Activated T-helper 17 cell treated with anti-CD3 and anti-CD28 coated beads, Interleukin-2, amount 50 U/mL, for 72 hours (primary cell): ENCODE results near the gene ARSK. TPM values are rescaled to one million over a fixed set of nuclear protein-coding genes. Genes with fewer than 3 reads are reported as not detected.
A peak's percentile ranks its signal among the peaks of the same experiment; 100 is the strongest.
"Not testable (repeated sequence)": the region's sequence is repeated elsewhere in the genome, so short reads cannot be mapped to it uniquely, and the experiment has no call there.

ENCODE experiments used
- ATAC-seq: fragments of 150-1000 bp; cut with Tn5 transposase; replicated peaks from 2 replicates; pipeline ENCODE4 v1.10.0; 2021; ENCODE audit warnings: mild to moderate bottlenecking, moderate library complexity
- H3K27ac Mint-ChIP-seq: one replicate; pipeline ENCODE4 v1.8.0; 2022; ENCODE audit warnings: mixed read lengths
- H3K27me3 Mint-ChIP-seq: one replicate; pipeline ENCODE4 v1.8.0; 2022; ENCODE audit warnings: mixed read lengths
- H3K36me3 Mint-ChIP-seq: one replicate; pipeline ENCODE4 v1.8.0; 2022; ENCODE audit warnings: low read depth, mild to moderate bottlenecking, mixed read lengths
- H3K4me1 Mint-ChIP-seq: one replicate; pipeline ENCODE4 v1.8.0; 2022; ENCODE audit warnings: mixed read lengths
- H3K4me3 Mint-ChIP-seq: one replicate; pipeline ENCODE4 v1.8.0; 2022; ENCODE audit warnings: mild to moderate bottlenecking, mixed read lengths
- H3K9me3 Mint-ChIP-seq: one replicate; pipeline ENCODE4 v1.8.0; 2022; ENCODE audit warnings: mixed read lengths
- total RNA-seq, 2 donors: library from RNA; stranded (reverse); gene quantifications; one replicate each; pipeline ENCODE4 v1.2.3, GENCODE V29; 2022

The ARSK gene
- total RNA-seq, 2 donors from 2014 or later = 7.4 to 7.8 TPM

DNA sequence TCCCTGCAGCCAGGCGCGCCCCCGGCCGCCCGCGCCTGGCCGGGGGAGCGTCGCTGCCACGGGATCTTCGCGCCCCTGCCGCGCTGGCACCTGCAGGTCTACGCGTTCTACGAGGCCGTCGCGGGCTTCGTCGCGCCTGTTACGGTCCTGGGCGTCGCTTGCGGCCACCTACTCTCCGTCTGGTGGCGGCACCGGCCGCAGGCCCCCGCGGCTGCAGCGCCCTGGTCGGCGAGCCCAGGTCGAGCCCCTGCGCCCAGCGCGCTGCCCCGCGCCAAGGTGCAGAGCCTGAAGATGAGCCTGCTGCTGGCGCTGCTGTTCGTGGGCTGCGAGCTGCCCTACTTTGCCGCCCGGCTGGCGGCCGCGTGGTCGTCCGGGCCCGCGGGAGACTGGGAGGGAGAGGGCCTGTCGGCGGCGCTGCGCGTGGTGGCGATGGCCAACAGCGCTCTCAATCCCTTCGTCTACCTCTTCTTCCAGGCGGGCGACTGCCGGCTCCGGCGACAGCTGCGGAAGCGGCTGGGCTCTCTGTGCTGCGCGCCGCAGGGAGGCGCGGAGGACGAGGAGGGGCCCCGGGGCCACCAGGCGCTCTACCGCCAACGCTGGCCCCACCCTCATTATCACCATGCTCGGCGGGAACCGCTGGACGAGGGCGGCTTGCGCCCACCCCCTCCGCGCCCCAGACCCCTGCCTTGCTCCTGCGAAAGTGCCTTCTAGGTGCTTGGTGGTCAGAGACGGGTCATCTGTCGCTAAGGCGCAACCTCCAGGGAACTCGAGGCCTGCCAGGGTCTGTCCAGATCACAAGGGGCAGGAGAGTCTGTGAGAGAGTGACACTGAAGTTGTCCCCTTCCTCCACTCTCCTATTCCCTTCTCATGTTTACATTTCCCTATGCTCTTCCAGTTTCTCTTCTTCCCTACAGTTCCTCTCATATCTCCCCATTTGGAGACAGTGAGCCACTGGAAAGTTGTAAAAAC, 66.3 kb downstream of the ARSK start:
- peak overlapping the region; percentile 84 for H3K27ac Mint-ChIP-seq
- no peaks in the 10 kb centered on the region for H3K36me3 Mint-ChIP-seq

DNA sequence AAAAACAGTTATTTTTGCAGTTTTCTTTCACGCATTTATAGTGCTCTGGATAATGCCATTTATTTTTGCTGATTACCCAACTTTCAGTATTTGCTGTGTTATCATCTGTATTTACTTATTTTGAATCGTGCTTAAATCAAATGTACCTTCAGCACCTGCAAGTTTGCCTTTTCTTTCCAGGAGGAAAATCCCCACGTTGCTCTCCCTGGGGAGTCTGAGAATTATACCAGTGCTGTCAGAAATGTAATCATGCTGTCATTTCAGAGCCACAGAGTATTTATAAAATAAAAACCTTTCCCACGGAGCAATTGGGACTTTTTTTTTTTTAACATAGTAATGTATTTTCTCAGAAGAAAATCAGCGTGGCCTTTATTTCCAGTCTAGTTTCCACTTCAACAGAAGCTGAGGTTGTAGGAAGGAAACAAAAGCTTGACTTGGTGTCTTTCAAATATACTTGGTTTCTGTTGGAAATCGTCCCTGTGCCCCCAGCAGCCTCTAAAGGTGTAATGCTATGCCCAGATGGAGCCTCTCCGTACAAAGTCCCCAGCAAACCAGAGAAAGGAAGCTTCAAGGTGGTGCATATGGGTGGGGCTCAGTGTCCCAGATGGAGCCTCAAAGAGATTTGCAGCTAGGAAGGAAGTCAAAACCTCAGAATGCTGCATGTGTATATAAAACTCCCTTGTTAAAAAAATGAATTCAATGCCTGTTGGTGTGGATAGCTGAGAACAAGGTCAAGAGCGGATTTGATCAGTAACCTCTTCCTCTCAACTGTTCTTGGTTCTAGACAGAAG, 67.1 kb downstream of the ARSK start:
- H3K4me1 Mint-ChIP-seq = peaks cover 39% of the 10 kb centered on the region
- ATAC-seq = no peak
- H3K27ac Mint-ChIP-seq = peak overlapping the region; percentile 84
- H3K9me3 Mint-ChIP-seq = peaks cover 8% of the 10 kb centered on the region
- peak overlapping the region; percentile 85 for H3K4me3 Mint-ChIP-seq
- H3K27me3 Mint-ChIP-seq = no peaks in the 10 kb centered on the region
- H3K36me3 Mint-ChIP-seq = no peaks in the 10 kb centered on the region

More for the DNA sequence above, 66.3 kb downstream of the ARSK start:
- Mint-ChIP-seq H3K27me3 (no peaks in the 10 kb centered on the region), H3K9me3 (peaks cover 8% of the 10 kb centered on the region), H3K4me3 (peak overlapping the region; percentile 85), H3K4me1 (peaks cover 41% of the 10 kb centered on the region)
- peak; percentile 66 for ATAC-seq

DNA sequence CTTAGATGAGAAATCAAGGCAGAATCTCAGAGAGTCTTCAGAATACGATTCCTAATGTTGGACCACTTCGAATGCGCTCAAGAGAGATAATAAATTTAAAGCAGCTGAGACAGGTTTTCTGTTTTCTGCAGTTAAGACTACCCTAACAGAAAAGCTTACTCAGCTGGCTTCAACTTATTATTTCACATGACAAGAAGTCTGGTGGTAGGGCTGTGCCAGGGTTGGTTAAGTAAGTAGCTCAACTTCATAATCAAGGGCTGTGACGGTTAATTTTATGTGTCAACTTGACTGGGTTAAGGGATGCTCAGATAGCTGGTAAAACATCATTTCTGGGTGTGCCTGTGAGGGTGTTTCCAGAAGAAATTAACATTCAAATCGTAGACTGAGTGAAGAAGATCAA, 68.8 kb downstream of the ARSK start:
- peak overlapping the region; percentile 18 for H3K4me3 Mint-ChIP-seq
- no peaks in the 10 kb centered on the region for H3K36me3 Mint-ChIP-seq
- H3K4me1 Mint-ChIP-seq = peaks cover 29% of the 10 kb centered on the region
- H3K27me3 Mint-ChIP-seq = no peaks in the 10 kb centered on the region
- peak overlapping the region; percentile 49 for H3K27ac Mint-ChIP-seq
- no peak for ATAC-seq
- H3K9me3 Mint-ChIP-seq = peaks cover 8% of the 10 kb centered on the region

DNA sequence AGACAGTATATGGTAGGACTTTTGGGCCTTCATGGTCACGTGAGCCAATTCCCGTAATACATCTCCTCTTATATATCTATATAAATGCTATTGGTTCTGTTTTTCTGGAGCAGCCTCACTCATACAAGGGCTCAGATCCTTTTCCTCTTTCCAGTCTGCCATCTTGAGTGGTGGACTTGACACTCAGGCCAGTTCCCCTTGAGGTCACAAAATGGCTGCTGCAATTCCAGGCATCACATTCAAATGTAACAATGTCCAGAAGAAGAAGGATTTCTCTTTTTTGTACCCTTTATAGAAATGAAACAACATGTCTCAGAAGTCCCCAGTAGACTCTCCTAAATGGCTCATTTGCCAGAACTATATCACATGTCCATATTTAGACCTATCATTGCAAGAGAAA, 69.5 kb downstream of the ARSK start:
- H3K27me3 Mint-ChIP-seq = no peaks in the 10 kb centered on the region
- H3K27ac Mint-ChIP-seq = peak overlapping the region; percentile 49
- H3K4me1 Mint-ChIP-seq = peaks cover 26% of the 10 kb centered on the region
- H3K9me3 Mint-ChIP-seq = peaks cover 8% of the 10 kb centered on the region
- no peaks in the 10 kb centered on the region for H3K36me3 Mint-ChIP-seq
- peak overlapping the region; percentile 18 for H3K4me3 Mint-ChIP-seq
- ATAC-seq = no peak

DNA sequence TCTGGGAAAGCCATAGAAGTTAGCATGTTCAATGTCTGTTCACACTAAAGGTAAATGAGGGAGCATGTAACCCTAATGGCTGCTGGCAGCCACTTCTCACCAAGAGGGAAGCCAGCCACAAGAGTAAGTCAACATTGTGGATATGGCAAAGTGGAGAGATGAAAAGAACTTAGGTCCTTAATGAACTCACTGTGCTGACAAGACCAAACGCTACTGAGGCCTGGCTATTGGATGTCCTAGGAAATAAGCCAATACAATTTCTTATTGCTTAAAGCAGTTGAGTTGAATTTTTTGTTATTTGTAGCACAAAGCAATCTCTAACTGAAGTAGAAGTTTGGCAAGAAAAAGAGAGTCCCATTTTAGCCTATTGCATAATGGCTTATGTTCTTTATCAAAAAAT, 71.8 kb downstream of the ARSK start:
- Mint-ChIP-seq H3K27me3 (no peaks in the 10 kb centered on the region), H3K9me3 (peaks cover 15% of the 10 kb centered on the region), H3K4me3 (no peak overlapping the region), H3K36me3 (no peaks in the 10 kb centered on the region), H3K4me1 (peaks cover 35% of the 10 kb centered on the region), H3K27ac (no peak overlapping the region)
- no peak for ATAC-seq

DNA sequence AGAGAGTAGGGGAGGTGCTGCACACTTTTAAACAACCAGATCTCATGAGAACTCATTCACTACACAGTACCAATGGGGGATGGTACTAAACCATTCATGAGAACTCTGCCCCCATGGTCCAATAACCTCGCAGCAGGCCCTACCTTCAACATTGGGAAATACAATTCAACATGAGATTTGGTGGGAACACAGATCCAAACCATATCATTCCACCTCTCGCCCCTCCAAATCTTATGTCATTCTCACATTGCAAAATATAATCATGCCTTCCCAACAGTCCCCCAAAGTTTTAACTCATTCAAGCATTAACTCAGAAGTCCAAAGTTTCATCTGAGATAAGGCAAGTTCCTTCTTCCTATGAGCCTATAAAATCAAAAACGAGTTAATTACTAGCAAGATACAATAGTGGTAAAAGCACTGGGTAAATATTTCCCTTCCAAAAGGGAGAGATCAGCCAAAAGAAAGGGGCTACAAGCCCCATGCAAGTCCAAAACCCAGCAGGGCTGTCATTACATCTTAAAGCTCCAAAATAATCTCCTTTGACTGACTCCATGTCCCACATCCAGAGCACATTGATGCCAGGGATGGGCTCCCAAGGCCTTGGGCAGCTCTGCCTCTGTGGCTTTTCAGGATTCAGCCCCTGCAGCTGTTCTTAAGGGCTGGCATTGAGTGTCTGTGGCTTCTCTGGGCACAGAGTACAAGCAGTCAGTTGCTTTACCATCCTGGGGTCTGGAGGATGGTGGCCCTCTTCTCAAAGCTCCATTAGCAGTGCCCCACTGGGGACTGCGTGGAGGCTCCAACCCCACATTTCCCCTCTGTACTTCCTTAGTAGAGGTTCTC, 73.3 kb downstream of the ARSK start:
- no peak overlapping the region for H3K4me3 Mint-ChIP-seq
- peaks cover 34% of the 10 kb centered on the region for H3K4me1 Mint-ChIP-seq
- no peak overlapping the region for H3K27ac Mint-ChIP-seq
- no peak for ATAC-seq
- no peaks in the 10 kb centered on the region for H3K36me3 Mint-ChIP-seq
- no peaks in the 10 kb centered on the region for H3K27me3 Mint-ChIP-seq
- H3K9me3 Mint-ChIP-seq = peaks cover 21% of the 10 kb centered on the region

DNA sequence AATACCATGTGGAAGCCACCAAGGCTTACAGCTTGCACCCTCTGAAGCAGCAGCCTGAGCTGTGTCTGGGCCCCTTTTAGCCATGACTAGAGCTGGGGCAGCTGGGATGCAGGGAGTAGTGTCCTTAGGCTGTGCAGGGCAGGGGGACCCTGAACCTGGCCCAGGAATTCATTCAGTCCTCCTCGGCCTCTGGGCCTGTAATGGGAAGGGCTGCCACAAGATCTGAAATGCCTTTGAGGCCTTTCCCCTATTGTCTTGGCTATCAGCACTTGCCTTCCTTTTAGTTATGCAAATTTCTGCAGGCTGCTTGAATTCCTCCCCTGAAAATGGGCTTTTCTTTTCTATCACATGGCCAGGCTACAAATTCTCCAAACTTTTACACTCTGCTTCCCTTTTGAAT, 74.0 kb downstream of the ARSK start:
- H3K4me3 Mint-ChIP-seq = no peak overlapping the region
- H3K27me3 Mint-ChIP-seq = no peaks in the 10 kb centered on the region
- no peak for ATAC-seq
- no peak overlapping the region for H3K27ac Mint-ChIP-seq
- no peaks in the 10 kb centered on the region for H3K36me3 Mint-ChIP-seq
- peaks cover 21% of the 10 kb centered on the region for H3K9me3 Mint-ChIP-seq
- peaks cover 28% of the 10 kb centered on the region for H3K4me1 Mint-ChIP-seq

DNA sequence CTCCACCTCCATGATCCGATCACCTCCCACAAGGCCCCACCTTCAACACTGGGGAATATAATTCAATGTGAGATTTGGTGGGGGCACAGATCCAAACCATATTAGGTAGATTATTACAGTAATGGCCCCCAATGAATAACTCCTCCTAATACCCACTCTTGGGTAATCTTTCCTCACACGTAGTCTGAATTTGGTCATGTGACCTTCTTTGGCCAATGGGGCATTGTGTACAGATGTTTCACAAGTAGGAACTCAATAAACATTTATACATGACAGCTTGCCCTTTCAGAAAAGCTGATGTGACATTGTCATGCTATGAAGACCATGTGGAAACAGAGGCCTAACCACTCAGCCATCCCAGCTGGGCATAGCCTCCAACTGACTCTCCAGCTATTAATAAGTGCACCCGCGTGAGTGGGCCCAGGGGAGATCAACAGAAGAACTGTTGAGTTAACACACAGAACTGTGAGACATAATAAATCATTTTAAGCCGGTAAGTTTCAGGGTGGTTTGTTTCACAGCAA, 75.6 kb downstream of the ARSK start:
- H3K4me3 Mint-ChIP-seq = peak overlapping the region; percentile 6
- H3K4me1 Mint-ChIP-seq = peaks cover 20% of the 10 kb centered on the region
- no peak overlapping the region for H3K27ac Mint-ChIP-seq
- no peaks in the 10 kb centered on the region for H3K36me3 Mint-ChIP-seq
- no peaks in the 10 kb centered on the region for H3K27me3 Mint-ChIP-seq
- ATAC-seq = no peak
- peaks cover 14% of the 10 kb centered on the region for H3K9me3 Mint-ChIP-seq

DNA sequence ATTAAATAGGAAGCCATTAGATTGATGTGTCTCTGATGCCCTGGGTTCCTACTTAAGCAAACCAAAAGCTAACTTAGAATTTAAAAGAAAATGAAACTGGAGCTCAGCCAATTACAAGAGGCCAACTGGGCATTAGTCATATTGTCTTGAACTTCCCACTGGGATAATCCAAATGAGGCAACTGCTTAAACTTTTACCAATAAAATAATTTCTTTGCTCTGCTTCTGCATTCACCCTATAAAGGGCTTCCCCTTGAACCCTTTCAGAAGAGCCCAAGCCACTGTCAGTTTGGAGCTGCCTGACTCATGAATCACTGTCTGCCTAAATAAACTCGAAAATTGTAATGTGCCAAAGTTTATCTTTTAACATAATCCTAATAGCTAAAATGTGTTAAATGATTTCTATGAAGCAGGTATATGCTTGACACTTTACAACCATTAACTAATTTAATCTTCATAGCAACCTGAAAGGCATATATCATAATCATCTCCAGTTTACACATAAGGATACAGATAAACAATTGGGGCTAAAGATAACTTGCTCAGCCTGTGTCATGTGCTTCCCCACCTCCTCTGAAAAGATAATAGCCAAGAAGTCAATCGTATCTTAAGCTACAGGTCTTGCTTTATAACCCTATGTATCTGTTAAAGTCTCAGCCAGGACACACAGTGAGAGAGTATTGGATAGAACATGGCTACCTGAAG, 76.5 kb downstream of the ARSK start:
- H3K27me3 Mint-ChIP-seq = no peaks in the 10 kb centered on the region
- peaks cover 20% of the 10 kb centered on the region for H3K4me1 Mint-ChIP-seq
- H3K27ac Mint-ChIP-seq = peak overlapping the region; percentile 95
- no peaks in the 10 kb centered on the region for H3K36me3 Mint-ChIP-seq
- H3K4me3 Mint-ChIP-seq = peak overlapping the region; percentile 78
- peaks cover 14% of the 10 kb centered on the region for H3K9me3 Mint-ChIP-seq
- ATAC-seq = peak; percentile 2

DNA sequence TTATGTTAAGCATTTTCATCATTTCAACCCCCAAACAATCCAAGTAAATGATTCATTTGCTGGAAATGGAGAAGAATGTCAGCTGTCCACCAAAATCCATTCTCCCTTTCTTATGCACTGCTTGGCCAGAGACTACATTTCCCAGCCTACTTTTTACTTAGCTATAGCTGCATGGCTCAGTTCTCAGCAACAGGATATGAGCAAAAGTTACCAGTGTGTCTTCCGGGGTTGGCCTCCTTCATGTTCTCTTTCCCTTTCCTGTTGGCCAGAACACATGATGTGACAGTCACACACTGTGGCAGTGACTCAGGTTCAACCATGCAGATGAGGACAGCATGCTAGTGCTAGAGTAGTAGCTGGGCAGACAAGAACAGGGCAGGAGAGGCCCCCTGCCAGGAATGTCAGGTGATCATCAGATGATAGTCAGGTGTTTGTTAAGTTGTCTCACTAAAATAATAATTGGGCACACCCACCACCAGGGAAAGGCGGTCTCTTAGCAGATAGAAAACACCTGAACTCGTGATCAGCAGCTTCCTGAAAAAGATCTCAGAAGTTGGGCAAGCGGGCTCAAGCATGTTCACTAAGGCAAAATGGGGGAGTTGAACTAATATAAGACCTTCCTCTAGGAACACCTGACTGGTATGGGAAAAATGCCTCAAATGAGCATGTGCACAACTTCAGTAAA, 77.2 kb downstream of the ARSK start:
- no peaks in the 10 kb centered on the region for H3K36me3 Mint-ChIP-seq
- H3K9me3 Mint-ChIP-seq = peaks cover 14% of the 10 kb centered on the region
- peak; percentile 100 for ATAC-seq
- H3K4me1 Mint-ChIP-seq = peaks cover 20% of the 10 kb centered on the region
- H3K27me3 Mint-ChIP-seq = peaks cover 3% of the 10 kb centered on the region
- peak overlapping the region; percentile 95 for H3K27ac Mint-ChIP-seq
- H3K4me3 Mint-ChIP-seq = peak overlapping the region; percentile 78

DNA sequence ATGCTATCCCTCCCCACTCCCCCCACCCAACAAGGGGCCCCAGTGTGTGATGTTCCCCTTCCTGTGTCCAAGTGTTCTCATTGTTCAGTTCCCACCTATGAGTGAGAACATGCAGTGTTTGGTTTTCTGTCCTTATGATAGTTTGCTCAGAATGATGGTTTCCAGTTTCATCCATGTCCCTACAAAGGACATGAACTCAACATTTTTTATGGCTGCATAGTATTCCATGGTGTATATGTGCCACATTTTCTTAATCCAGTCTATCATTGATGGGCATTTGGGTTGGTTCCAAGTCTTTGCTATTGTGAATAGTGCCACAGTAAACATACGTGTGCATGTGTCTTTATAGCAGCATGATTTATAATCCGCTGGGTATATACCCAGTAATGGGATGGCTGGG, 78.0 kb downstream of the ARSK start:
- Mint-ChIP-seq H3K27ac (peak overlapping the region; percentile 95), H3K9me3 (peaks cover 14% of the 10 kb centered on the region), H3K4me1 (peaks cover 20% of the 10 kb centered on the region)
- H3K36me3 Mint-ChIP-seq, ATAC-seq, H3K27me3 Mint-ChIP-seq, H3K4me3 Mint-ChIP-seq: not testable (repeated sequence)

DNA sequence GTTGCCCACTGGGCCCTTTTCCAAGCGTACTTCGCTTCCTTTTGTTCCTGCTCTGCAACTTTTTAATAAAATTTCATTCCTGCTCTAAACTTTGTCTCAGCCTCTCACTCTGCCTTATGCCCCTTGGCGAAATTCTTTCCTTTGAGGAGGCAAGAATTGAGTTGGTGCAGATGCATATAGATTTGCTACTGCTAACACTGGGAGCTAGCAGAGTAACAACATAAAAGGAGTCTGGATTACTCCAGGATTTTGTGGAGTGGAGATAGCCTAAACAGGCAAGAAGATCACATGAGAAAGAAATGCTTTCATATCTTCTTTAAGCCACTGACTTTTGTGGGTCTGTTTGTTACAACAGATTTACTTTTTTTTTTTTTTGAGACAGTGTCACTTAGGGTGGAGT, 78.8 kb downstream of the ARSK start:
- Mint-ChIP-seq H3K4me1 (peaks cover 20% of the 10 kb centered on the region), H3K27ac (no peak overlapping the region), H3K4me3 (no peak overlapping the region), H3K9me3 (peaks cover 14% of the 10 kb centered on the region), H3K27me3 (peaks cover 3% of the 10 kb centered on the region), H3K36me3 (no peaks in the 10 kb centered on the region)
- ATAC-seq = no peak

DNA sequence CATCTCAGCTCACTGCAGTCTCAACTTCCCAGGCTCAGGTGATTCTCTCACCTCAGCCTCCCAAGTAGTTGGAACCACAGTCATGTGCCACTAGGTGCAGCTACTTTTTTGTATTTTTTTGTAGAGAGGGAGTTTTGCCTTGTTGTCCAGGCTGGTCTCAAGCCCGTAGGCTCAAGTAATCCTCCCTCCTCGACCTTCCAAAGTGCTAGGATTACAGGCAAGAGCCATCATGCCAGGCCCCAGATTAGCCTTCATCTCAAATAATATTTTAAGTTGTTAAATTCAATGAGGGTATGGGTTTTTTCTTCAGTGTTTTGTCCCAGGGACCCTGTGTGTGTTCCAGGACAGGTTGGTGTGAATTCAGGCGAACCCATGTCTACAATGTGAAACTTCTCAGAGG, 79.2 kb downstream of the ARSK start:
- H3K36me3 Mint-ChIP-seq = no peaks in the 10 kb centered on the region
- H3K27me3 Mint-ChIP-seq = peaks cover 3% of the 10 kb centered on the region
- ATAC-seq = no peak
- H3K27ac Mint-ChIP-seq = no peak overlapping the region
- peaks cover 14% of the 10 kb centered on the region for H3K9me3 Mint-ChIP-seq
- peaks cover 20% of the 10 kb centered on the region for H3K4me1 Mint-ChIP-seq
- no peak overlapping the region for H3K4me3 Mint-ChIP-seq
